Fibroblast of mammary gland (primary cell): ENCODE data around the gene CFAP221.

Experiments used
- DNase-seq: peaks from one replicate; pipeline ENCODE4 v3.0.0-alpha.2; 2010; ENCODE audit warnings: low read depth
- H3K4me3 ChIP-seq: 2 replicates; pipeline ENCODE4 v1.5.1; 2011; ENCODE audit warnings: low read depth, mild to moderate bottlenecking, low read length, moderate library complexity; ENCODE audit not compliant: control insufficient read depth
- CTCF ChIP-seq: conservative IDR thresholded peaks from 2 replicates; pipeline ENCODE4 v1.5.1; 2011; ENCODE audit warnings: low read depth, low read length, inconsistent platforms; ENCODE audit not compliant: control insufficient read depth, insufficient read depth

The CFAP221 gene

GRCh38 chr2:119684518-119684917, 140.3 kb downstream of the CFAP221 start:
- H3K4me3 ChIP-seq: no peak overlapping the region
- no peak for DNase-seq
- no peak for TF ChIP-seq CTCF

- no peak overlapping the region for H3K4me3 ChIP-seq
- no peak for DNase-seq
- TF ChIP-seq CTCF: no peak
Observed at GRCh38 chr2:119688616-119689015, 144.4 kb downstream of the CFAP221 start.

- H3K4me3 ChIP-seq: no peak overlapping the region
- DNase-seq: no peak
- TF ChIP-seq CTCF: no peak
Observed at GRCh38 chr2:119689218-119689617, 145.0 kb downstream of the CFAP221 start.

- TF ChIP-seq CTCF: no peak
- no peak overlapping the region for H3K4me3 ChIP-seq
- no peak for DNase-seq
Observed at GRCh38 chr2:119691189-119691588, 146.9 kb downstream of the CFAP221 start.

- no peak overlapping the region for H3K4me3 ChIP-seq
- DNase-seq: no peak
Observed at GRCh38 chr2:119691651-119692245, 147.5 kb downstream of the CFAP221 start.

GRCh38 chr2:119692310-119692709, 148.1 kb downstream of the CFAP221 start:
- TF ChIP-seq CTCF: no peak
- DNase-seq: no peak
- no peak overlapping the region for H3K4me3 ChIP-seq

More at GRCh38 chr2:119691651-119692245, 147.5 kb downstream of the CFAP221 start:
- TF ChIP-seq CTCF: no peak

- no peak for DNase-seq
- no peak overlapping the region for H3K4me3 ChIP-seq
- TF ChIP-seq CTCF: no peak
Observed at GRCh38 chr2:119692954-119693353, 148.7 kb downstream of the CFAP221 start.
